ENCODE data around the gene TNN.
A peak's percentile ranks its signal among the peaks of the same experiment; 100 is the strongest.

Gene TNN

GRCh38 chr1:175116210-175116798 lies 48.7 kb downstream of the TNN start:
- no peak for DNase-seq

GRCh38 chr1:175116903-175117302 lies 49.3 kb downstream of the TNN start:
- DNase-seq: no peak

GRCh38 chr1:175118375-175119367 lies 51.0 kb downstream of the TNN start:
- no peak for DNase-seq

- no peak for DNase-seq
Observed at GRCh38 chr1:175120511-175120910, 52.9 kb downstream of the TNN start.

GRCh38 chr1:175124861-175125260 lies 57.2 kb downstream of the TNN start:
- no peak for DNase-seq

GRCh38 chr1:175126347-175126746 lies 58.7 kb downstream of the TNN start:
- DNase-seq: no peak

GRCh38 chr1:175127565-175127964 lies 59.9 kb downstream of the TNN start:
- no peak for DNase-seq

GRCh38 chr1:175128523-175128922 lies 60.9 kb downstream of the TNN start:
- DNase-seq: no peak

GRCh38 chr1:175129182-175129581 lies 61.5 kb downstream of the TNN start:
- DNase-seq: no peak

GRCh38 chr1:175129644-175129996 lies 62.0 kb downstream of the TNN start:
- DNase-seq: no peak

- DNase-seq: no peak
Observed at GRCh38 chr1:175129997-175130648, 62.5 kb downstream of the TNN start.

GRCh38 chr1:175130649-175131045 lies 63.0 kb downstream of the TNN start:
- no peak for DNase-seq

GRCh38 chr1:175131095-175131494 lies 63.5 kb downstream of the TNN start:
- no peak for DNase-seq

- DNase-seq: no peak
Observed at GRCh38 chr1:175132436-175132835, 64.8 kb downstream of the TNN start.

GRCh38 chr1:175133673-175134435 lies 66.2 kb downstream of the TNN start:
- no peak for DNase-seq

- DNase-seq: no peak
Observed at GRCh38 chr1:175134500-175134899, 66.9 kb downstream of the TNN start.

GRCh38 chr1:175136246-175136645 lies 68.6 kb downstream of the TNN start:
- DNase-seq: no peak

- no peak for DNase-seq
Observed at GRCh38 chr1:175137369-175137768, 69.7 kb downstream of the TNN start.

- no peak for DNase-seq
Observed at GRCh38 chr1:175138579-175138978, 70.9 kb downstream of the TNN start.

GRCh38 chr1:175145899-175146528 lies 78.4 kb downstream of the TNN start:
- no peak for DNase-seq

- DNase-seq: peak; percentile 55 to 67
Observed at GRCh38 chr1:175146529-175147213, 79.0 kb downstream of the TNN start.

GRCh38 chr1:175147569-175147968 lies 79.9 kb downstream of the TNN start:
- no peak for DNase-seq
